Measurements from ENCODE around the gene MTA1. TPM values are rescaled to one million over a fixed set of nuclear protein-coding genes. Genes with fewer than 3 reads are reported as not detected.

The MTA1 gene
- polyA plus RNA-seq, 1 of the 3 experiments (the other 2 are of a cell fraction) = 96.3 TPM

DNA sequence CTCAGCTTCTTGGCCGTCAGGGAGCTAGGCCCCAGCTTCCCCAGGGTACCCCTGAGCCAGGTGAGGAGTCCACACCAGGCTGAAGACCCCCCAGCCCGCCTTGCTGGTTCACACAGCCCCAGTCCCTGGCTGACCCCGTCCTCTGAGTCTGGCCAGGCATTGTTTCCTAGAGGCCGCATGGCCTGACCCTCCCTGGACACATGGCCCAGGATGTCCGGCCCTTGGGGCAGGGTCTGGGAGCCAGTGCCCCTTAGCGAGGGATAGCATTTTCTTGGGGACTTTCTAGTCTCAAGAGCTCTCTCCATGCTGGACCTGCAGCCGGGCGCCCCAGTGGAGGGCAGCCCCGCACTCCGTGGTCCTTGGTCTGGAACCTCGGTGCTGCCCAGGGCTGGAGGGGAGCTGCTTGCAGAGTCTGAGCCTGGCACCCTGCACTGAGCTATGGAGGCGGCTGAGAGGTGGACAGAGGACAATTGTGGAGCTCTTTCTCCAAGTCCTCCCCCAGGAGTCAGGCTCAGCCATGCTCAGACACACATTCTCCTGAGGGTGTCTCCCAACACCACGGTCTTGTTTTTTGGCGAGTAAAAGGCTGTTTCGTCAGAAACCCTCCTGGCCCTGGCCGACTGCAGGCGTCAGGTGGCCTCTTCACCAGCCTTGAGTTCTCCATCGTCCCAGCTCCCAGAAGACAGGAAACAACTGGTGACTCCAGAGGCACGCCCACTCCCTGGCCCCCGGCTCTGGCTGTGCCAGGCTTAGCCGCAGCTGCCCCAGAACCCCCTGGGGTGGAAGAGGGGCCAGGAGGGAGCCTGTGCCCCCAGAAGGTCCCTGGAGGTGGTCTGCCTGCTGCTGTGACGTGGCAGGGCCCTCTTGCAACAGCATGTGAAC lies 37.4 kb downstream of the MTA1 start:
- CTCF ChIA-PET = interaction anchor here (1.1 to 3.7 kb wide), 6 partner anchors 9 to 33 kb away, joined by 4 to 13 read pairs (median 8); no protein-coding TSS in a partner anchor

DNA sequence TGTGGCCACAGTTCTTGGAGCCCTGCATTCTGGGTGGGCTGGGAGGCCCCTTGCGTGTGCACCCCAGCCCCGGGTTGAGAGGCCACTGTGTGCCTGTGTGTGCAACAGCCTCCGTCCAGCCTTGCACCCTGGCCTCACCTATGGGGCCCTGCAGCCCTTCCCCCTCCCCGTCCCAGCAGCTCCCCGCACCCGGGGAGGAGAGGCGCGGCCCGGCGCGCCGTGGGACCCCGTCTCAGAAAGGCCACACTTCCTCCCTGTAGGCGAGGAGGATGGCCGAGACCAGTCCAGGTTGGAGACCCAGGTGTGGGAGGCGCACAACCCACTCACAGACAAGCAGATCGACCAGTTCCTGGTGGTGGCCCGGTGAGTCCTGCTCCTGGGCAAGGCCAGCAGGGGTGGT lies 38.4 kb downstream of the MTA1 start:
- Histone ChIP-seq H3K27ac (ENCODE audit: low read depth in 2 of 2, low read length in 1 of 2) (no peak overlapping the region), H3K4me1 (ENCODE audit: control insufficient read depth in 1 of 2, insufficient read depth in 2 of 2, low read depth in 1 of 2, low read length in 1 of 2) (no peaks in the 10 kb centered on the region), H3K4me3 (ENCODE audit: low read depth in 2 of 2, low read length in 1 of 2) (no peak overlapping the region), H3K9me2 (no peaks in the 10 kb centered on the region), H2AFZ (ENCODE audit: low read depth) (no peak overlapping the region), H3K9ac (no peak overlapping the region), H4K20me1 (ENCODE audit: insufficient read depth) (no peaks in the 10 kb centered on the region), H3K36me3 (replicated peaks in 1 of 2; ENCODE audit: control insufficient read depth in 1 of 2, insufficient read depth in 2 of 2, low read length in 1 of 2) (peaks cover 6 to 60% of the 10 kb centered on the region in 2 experiments), H3K27me3 (ENCODE audit: insufficient read depth) (no peaks in the 10 kb centered on the region), H3F3A (replicated peaks; ENCODE audit: insufficient read depth) (no peaks in the 10 kb centered on the region), H3K79me2 (ENCODE audit: insufficient read depth) (no peaks in the 10 kb centered on the region; the same call in 1 of the 2 replicates), H3K4me2 (no peak overlapping the region), H3K9me3 (no peaks in the 10 kb centered on the region)
- ChIA-PET CTCF (interaction anchor here (0.7 to 3.7 kb wide), 4 partner anchors 10 to 32 kb away, joined by 4 to 13 read pairs (median 8); no protein-coding TSS in a partner anchor), POLR2A (no interaction called here)
- TF ChIP-seq SMC3 (IDR thresholded peaks at IDR 0.05; ENCODE audit: low read depth, low read length) (no peak), CHD2 (IDR thresholded peaks at IDR 0.05; ENCODE audit: low read length, partially characterized antibody) (no peak)
- 96% methylated on average over 4 of the region's 18 CpGs for WGBS (ENCODE audit: low lambda C conversion rate)
- no peak for DNase-seq

More for the DNA sequence above, 37.4 kb downstream of the MTA1 start:
- no peak for DNase-seq
- Histone ChIP-seq H3K9me3 (no peaks in the 10 kb centered on the region), H3K79me2 (ENCODE audit: insufficient read depth) (no peaks in the 10 kb centered on the region; the same call in 1 of the 2 replicates), H2AFZ (ENCODE audit: low read depth) (no peak overlapping the region), H3K4me2 (no peak overlapping the region), H3K36me3 (replicated peaks in 1 of 2; ENCODE audit: control insufficient read depth in 1 of 2, insufficient read depth in 2 of 2, low read length in 1 of 2) (peaks cover 15 to 67% of the 10 kb centered on the region in 2 experiments), H3K27ac (ENCODE audit: low read depth in 2 of 2, low read length in 1 of 2) (no peak overlapping the region; a peak in 1 of 4 replicates), H3K9ac (no peak overlapping the region), H3K4me3 (ENCODE audit: low read depth in 2 of 2, low read length in 1 of 2) (no peak overlapping the region), H3K27me3 (ENCODE audit: insufficient read depth) (no peaks in the 10 kb centered on the region), H3F3A (replicated peaks; ENCODE audit: insufficient read depth) (no peaks in the 10 kb centered on the region), H3K4me1 (ENCODE audit: control insufficient read depth in 1 of 2, insufficient read depth in 2 of 2, low read depth in 1 of 2, low read length in 1 of 2) (peaks cover 0 to 7% of the 10 kb centered on the region in 2 experiments; a peak in 1 of 4 replicates), H4K20me1 (ENCODE audit: insufficient read depth) (no peaks in the 10 kb centered on the region), H3K9me2 (no peaks in the 10 kb centered on the region)
- 92% methylated on average over 14 of the region's 22 CpGs for WGBS (ENCODE audit: low lambda C conversion rate)
- no peak for TF ChIP-seq NFIC (IDR thresholded peaks at IDR 0.05; ENCODE audit: borderline replicate concordance)
- TF ChIP-seq FOXJ3 (CRISPR knock-in tag; IDR thresholded peaks at IDR 0.05) = no peak
- TF ChIP-seq SIN3A (IDR thresholded peaks at IDR 0.05; ENCODE audit: borderline replicate concordance, low read depth, low read length) = no peak
- TF ChIP-seq FOSL2 (IDR thresholded peaks at IDR 0.05; ENCODE audit: borderline replicate concordance, low read depth) = no peak
- TF ChIP-seq, protein P1, sequence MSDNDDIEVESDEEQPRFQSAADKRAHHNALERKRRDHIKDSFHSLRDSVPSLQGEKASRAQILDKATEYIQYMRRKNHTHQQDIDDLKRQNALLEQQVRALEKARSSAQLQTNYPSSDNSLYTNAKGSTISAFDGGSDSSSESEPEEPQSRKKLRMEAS (IDR thresholded peaks at IDR 0.05; ENCODE audit: low read depth) = no peak
- no peak for TF ChIP-seq NRF1 (IDR thresholded peaks at IDR 0.05; ENCODE audit: low read depth, low read length)
- no peak for TF ChIP-seq TAF1 (IDR thresholded peaks at IDR 0.05; ENCODE audit: borderline replicate concordance, low read depth, low read length)
- no peak for TF ChIP-seq POLR2AphosphoS5 (IDR thresholded peaks at IDR 0.05; ENCODE audit: low read depth, low read length)
- no peak for TF ChIP-seq RCOR1 (IDR thresholded peaks at IDR 0.05; ENCODE audit: low read length)
- no peak for TF ChIP-seq TEAD4 (IDR thresholded peaks at IDR 0.05; ENCODE audit: borderline replicate concordance, insufficient read depth)
- TF ChIP-seq EP300 (IDR thresholded peaks at IDR 0.05; ENCODE audit: borderline replicate concordance in 1 of 2, low read depth in 1 of 2, low read length in 1 of 2) = no peak
- TF ChIP-seq, protein P2, sequence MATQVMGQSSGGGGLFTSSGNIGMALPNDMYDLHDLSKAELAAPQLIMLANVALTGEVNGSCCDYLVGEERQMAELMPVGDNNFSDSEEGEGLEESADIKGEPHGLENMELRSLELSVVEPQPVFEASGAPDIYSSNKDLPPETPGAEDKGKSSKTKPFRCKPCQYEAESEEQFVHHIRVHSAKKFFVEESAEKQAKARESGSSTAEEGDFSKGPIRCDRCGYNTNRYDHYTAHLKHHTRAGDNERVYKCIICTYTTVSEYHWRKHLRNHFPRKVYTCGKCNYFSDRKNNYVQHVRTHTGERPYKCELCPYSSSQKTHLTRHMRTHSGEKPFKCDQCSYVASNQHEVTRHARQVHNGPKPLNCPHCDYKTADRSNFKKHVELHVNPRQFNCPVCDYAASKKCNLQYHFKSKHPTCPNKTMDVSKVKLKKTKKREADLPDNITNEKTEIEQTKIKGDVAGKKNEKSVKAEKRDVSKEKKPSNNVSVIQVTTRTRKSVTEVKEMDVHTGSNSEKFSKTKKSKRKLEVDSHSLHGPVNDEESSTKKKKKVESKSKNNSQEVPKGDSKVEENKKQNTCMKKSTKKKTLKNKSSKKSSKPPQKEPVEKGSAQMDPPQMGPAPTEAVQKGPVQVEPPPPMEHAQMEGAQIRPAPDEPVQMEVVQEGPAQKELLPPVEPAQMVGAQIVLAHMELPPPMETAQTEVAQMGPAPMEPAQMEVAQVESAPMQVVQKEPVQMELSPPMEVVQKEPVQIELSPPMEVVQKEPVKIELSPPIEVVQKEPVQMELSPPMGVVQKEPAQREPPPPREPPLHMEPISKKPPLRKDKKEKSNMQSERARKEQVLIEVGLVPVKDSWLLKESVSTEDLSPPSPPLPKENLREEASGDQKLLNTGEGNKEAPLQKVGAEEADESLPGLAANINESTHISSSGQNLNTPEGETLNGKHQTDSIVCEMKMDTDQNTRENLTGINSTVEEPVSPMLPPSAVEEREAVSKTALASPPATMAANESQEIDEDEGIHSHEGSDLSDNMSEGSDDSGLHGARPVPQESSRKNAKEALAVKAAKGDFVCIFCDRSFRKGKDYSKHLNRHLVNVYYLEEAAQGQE (IDR thresholded peaks at IDR 0.05; ENCODE audit: low read depth, low read length) = no peak
- no peak for TF ChIP-seq FOXM1 (IDR thresholded peaks at IDR 0.05; ENCODE audit: low read depth)
- no peak for TF ChIP-seq EZH2phosphoT487 (IDR thresholded peaks at IDR 0.05; ENCODE audit: borderline replicate concordance, low read depth)
- no peak for TF ChIP-seq ELF1 (IDR thresholded peaks at IDR 0.05)
- no peak for TF ChIP-seq YY1 (IDR thresholded peaks at IDR 0.05; ENCODE audit: low read depth)
- TF ChIP-seq TCF12 (IDR thresholded peaks at IDR 0.05) = no peak
- POLR2A ChIA-PET = interaction anchor here (1.0 to 1.2 kb wide), 2 partner anchors 14 to 20 kb away, joined by 3 read pairs; no protein-coding TSS in a partner anchor
